PC-3 (cell line): Measurements from ENCODE around the gene ANKRD11. TPM values are rescaled to one million over a fixed set of nuclear protein-coding genes. Genes with fewer than 3 reads are reported as not detected.

Source experiments
- ATAC-seq: fragments of 200-7000 bp; cut with Tn5 transposase; 2 replicates; pipeline ENCODE4 v1.9.1; 2020; ENCODE audit warnings: mild to moderate bottlenecking, moderate library complexity
- BruUV-seq: library from RNA; stranded (reverse); fragments of 400-500 nt; replicated peaks from 2 replicates; lab custom pipeline; 2021; lab: Mats Ljungman, UMichigan
- CTCF ChIA-PET: fragments of 300-600 bp; sonication (Branson Sonifier 250); formaldehyde crosslinking; loops from one replicate; lab custom pipeline; 2022; ENCODE audit warnings: antibody characterized with exemption; lab: Charles Lee
- POLR2A ChIA-PET: fragments of 300-600 bp; sonication (Branson Sonifier 250); formaldehyde crosslinking; loops from one replicate; lab custom pipeline; 2022; ENCODE audit warnings: antibody characterized with exemption; ENCODE audit not compliant: unreplicated experiment; lab: Charles Lee
- DNase-seq: peaks from one replicate; pipeline ENCODE4 v3.0.0-alpha.2; 2015
- H2AFZ ChIP-seq: fragments of 300-600 bp; sonication (generic); 2 replicates; pipeline ENCODE4 v1.6.0; 2016; ENCODE audit warnings: antibody characterized with exemption, low read length
- H3F3A ChIP-seq: fragments of 300-600 bp; sonication (generic); one replicate; pipeline ENCODE4 v1.6.0; 2017; ENCODE audit warnings: antibody characterized with exemption, low read length, control low read depth, mild to moderate bottlenecking; ENCODE audit not compliant: unreplicated experiment
- H3K27ac ChIP-seq: fragments of 300-600 bp; sonication (generic); 2 replicates; pipeline ENCODE4 v1.5.1; 2016; ENCODE audit warnings: mild to moderate bottlenecking, low read length
- H3K27me3 ChIP-seq: fragments of 300-600 bp; sonication (generic); 2 replicates; pipeline ENCODE4 v1.6.1; 2016; ENCODE audit warnings: low read length, mixed read lengths
- H3K36me3 ChIP-seq: fragments of 300-600 bp; sonication (generic); 2 replicates; pipeline ENCODE4 v1.6.1; 2016; ENCODE audit warnings: low read depth, mixed run types, low read length, mixed read lengths
- H3K4me1 ChIP-seq: fragments of 300-600 bp; sonication (generic); 2 replicates; pipeline ENCODE4 v1.5.1; 2016; ENCODE audit warnings: low read length; ENCODE audit not compliant: insufficient read depth
- H3K4me2 ChIP-seq: fragments of 300-600 bp; sonication (generic); 2 replicates; pipeline ENCODE4 v1.6.0; 2016; ENCODE audit warnings: low read length
- H3K4me3 ChIP-seq: fragments of 300-600 bp; sonication (generic); 2 replicates; pipeline ENCODE4 v1.5.1; 2016; ENCODE audit warnings: mild to moderate bottlenecking, low read length, mixed read lengths
- H3K79me2 ChIP-seq: fragments of 300-600 bp; sonication (generic); 2 replicates; pipeline ENCODE4 v1.6.1; 2017; ENCODE audit warnings: low read length, mixed read lengths
- H3K9ac ChIP-seq: fragments of 300-600 bp; sonication (generic); 2 replicates; pipeline ENCODE4 v1.6.0; 2016; ENCODE audit warnings: mild to moderate bottlenecking, low read length
- H3K9me2 ChIP-seq: fragments of 300-600 bp; sonication (generic); replicated peaks from 2 replicates; pipeline ENCODE4 v1.6.1; 2016; ENCODE audit warnings: mixed run types, low read length, mixed read lengths
- H3K9me3 ChIP-seq: fragments of 300-600 bp; sonication (generic); 2 replicates; pipeline ENCODE4 v1.6.1; 2016; ENCODE audit warnings: low read length, mixed read lengths
- H4K20me1 ChIP-seq: fragments of 300-600 bp; sonication (generic); 2 replicates; pipeline ENCODE4 v1.6.1; 2016; ENCODE audit warnings: low read length, mixed read lengths
- CTCF ChIP-seq: fragments of 300-600 bp; sonication (generic); conservative IDR thresholded peaks from 2 replicates; pipeline ENCODE4 v1.5.1; 2017; ENCODE audit warnings: antibody characterized with exemption, low read depth, mild to moderate bottlenecking, low read length
- EZH2 ChIP-seq: fragments of 300-600 bp; sonication (generic); IDR thresholded peaks from one replicate; pipeline ENCODE4 v1.6.1; 2017; ENCODE audit warnings: antibody characterized with exemption, mild to moderate bottlenecking, low read length; ENCODE audit not compliant: unreplicated experiment
- EZH2phosphoT487 ChIP-seq: fragments of 300-600 bp; sonication (generic); IDR thresholded peaks from 2 replicates; pipeline ENCODE4 v1.6.1; 2018; ENCODE audit warnings: mild to moderate bottlenecking, antibody characterized with exemption, low read length, borderline replicate concordance
- intact Hi-C: fragments of 100-400 bp; cut with micrococcal nuclease; formaldehyde crosslinking; loops from 2 replicates; pipeline ENCODE4 v1.9.0; 2023
- total RNA-seq: library from RNA; depleted of rRNA; stranded (reverse); fragments of >200 nt; gene quantifications from 2 replicates; pipeline ENCODE4 v1.2.3, GENCODE V29; 2014

ANKRD11 gene
- total RNA-seq, 1 experiment from 2014 or later, result 65.0 TPM

- Histone ChIP-seq H3K9me2 (no peaks in the 10 kb centered on the region), H3K4me2 (no peak overlapping the region), H3K27me3 (no peaks in the 10 kb centered on the region), H3K36me3 (no peaks in the 10 kb centered on the region), H3K4me3 (no peak overlapping the region), H3F3A (no peaks in the 10 kb centered on the region), H3K79me2 (peaks cover 100% of the 10 kb centered on the region), H3K9me3 (no peaks in the 10 kb centered on the region), H3K27ac (no peak overlapping the region), H2AFZ (no peak overlapping the region), H3K4me1 (peaks cover 70% of the 10 kb centered on the region), H4K20me1 (peaks cover 84% of the 10 kb centered on the region), H3K9ac (no peak overlapping the region)
- intact Hi-C loops, result no loop called here
- ChIA-PET CTCF (no interaction called here), POLR2A (no interaction called here)
- TF ChIP-seq EZH2phosphoT487 (no peak), EZH2 (no peak), CTCF (no peak)
- ATAC-seq (no peak), DNase-seq (no peak)
- BruUV-seq, result no TSS peak
Measured at GRCh38 chr16:89475144-89475543, 15.2 kb downstream of the ANKRD11 start.

GRCh38 chr16:89473791-89474414, 16.5 kb downstream of the ANKRD11 start:
- ChIA-PET CTCF (no interaction called here), POLR2A (no interaction called here)
- peaks cover 87% of the 10 kb centered on the region for H4K20me1 ChIP-seq
- no peaks in the 10 kb centered on the region for H3K36me3 ChIP-seq
- no peaks in the 10 kb centered on the region for H3K9me3 ChIP-seq
- intact Hi-C loops, result no loop called here
- no peaks in the 10 kb centered on the region for H3K9me2 ChIP-seq
- H2AFZ ChIP-seq, result no peak overlapping the region
- TF ChIP-seq EZH2 (no peak), EZH2phosphoT487 (no peak), CTCF (no peak)
- H3F3A ChIP-seq, result no peaks in the 10 kb centered on the region
- H3K4me2 ChIP-seq, result peak overlapping the region; percentile 15
- DNase-seq (peak; percentile 50), ATAC-seq (peak; percentile 42)
- H3K79me2 ChIP-seq, result peaks cover 100% of the 10 kb centered on the region
- peak overlapping the region; percentile 74 for H3K27ac ChIP-seq
- BruUV-seq, result no TSS peak
- peaks cover 66% of the 10 kb centered on the region for H3K4me1 ChIP-seq
- H3K27me3 ChIP-seq, result no peaks in the 10 kb centered on the region
- H3K4me3 ChIP-seq, result no peak overlapping the region
- H3K9ac ChIP-seq, result no peak overlapping the region

GRCh38 chr16:89473136-89473712, 17.1 kb downstream of the ANKRD11 start:
- H3K36me3 ChIP-seq, result no peaks in the 10 kb centered on the region
- H3K9me2 ChIP-seq, result no peaks in the 10 kb centered on the region
- TF ChIP-seq CTCF (no peak), EZH2phosphoT487 (no peak), EZH2 (no peak)
- CTCF ChIA-PET, result no interaction called here
- no peaks in the 10 kb centered on the region for H3K27me3 ChIP-seq
- peak overlapping the region; percentile 15; the same call in 1 of the 2 replicates for H3K4me2 ChIP-seq
- no peak overlapping the region for H2AFZ ChIP-seq
- peaks cover 100% of the 10 kb centered on the region for H3K79me2 ChIP-seq
- peaks cover 59% of the 10 kb centered on the region for H3K4me1 ChIP-seq
- intact Hi-C loops, result no loop called here
- ATAC-seq (no peak), DNase-seq (no peak)
- H3K9ac ChIP-seq, result no peak overlapping the region
- peaks cover 86% of the 10 kb centered on the region for H4K20me1 ChIP-seq
- BruUV-seq, result no TSS peak
- no peaks in the 10 kb centered on the region for H3F3A ChIP-seq
- POLR2A ChIA-PET, result no interaction called here
- no peaks in the 10 kb centered on the region for H3K9me3 ChIP-seq
- no peak overlapping the region for H3K4me3 ChIP-seq
- H3K27ac ChIP-seq, result peak overlapping the region; percentile 74
